ENCODE results near the gene ST8SIA1.

- TF ChIP-seq POLR2A (IDR thresholded peaks at IDR 0.05) (no peak), POLR2AphosphoS5 (IDR thresholded peaks at IDR 0.05) (no peak), CTCF (IDR thresholded peaks at IDR 0.05) (no peak), EP300 (IDR thresholded peaks at IDR 0.05) (no peak)
These were observed 128.3 kb downstream of the ST8SIA1 start for GRCh38 chr12:22206111-22206728.
